Endothelial cell of umbilical vein (primary cell): Measurements from ENCODE around the gene TAS2R3. TPM values are rescaled to one million over a fixed set of nuclear protein-coding genes. Genes with fewer than 3 reads are reported as not detected.

Experiments used
- BruUV-seq: library from RNA; stranded (reverse); fragments of 400-500 nt; replicated peaks from 2 replicates; lab custom pipeline; 2021; lab: Mats Ljungman, UMichigan
- CTCF ChIA-PET: fragments of 300-600, 350-600 bp; sonication (Branson Sonifier 250); formaldehyde crosslinking; loops from one replicate; lab custom pipeline; 2021; ENCODE audit warnings: antibody characterized with exemption, inconsistent platforms; lab: Charles Lee
- POLR2A ChIA-PET: fragments of 300-600, 350-600 bp; sonication (Branson Sonifier 250); formaldehyde crosslinking; loops from one replicate; lab custom pipeline; 2021; ENCODE audit warnings: antibody characterized with exemption, inconsistent platforms; lab: Charles Lee
- DNase-seq: peaks from one replicate; pipeline ENCODE4 v3.0.0-alpha.2; 2011; ENCODE audit warnings: low read depth, low spot score
- FAIRE-seq: peaks from 2 replicates; lab custom pipeline; 2011; peaks lifted over from hg19 to GRCh38; lab: Jason Lieb, UNC
- H2AFZ ChIP-seq: 2 replicates; pipeline ENCODE4 v1.6.0; 2012; ENCODE audit warnings: low read depth, low read length, control low read depth, inconsistent platforms
- H3K27ac ChIP-seq: 2 replicates; pipeline ENCODE4 v1.5.1; 2011; ENCODE audit warnings: low read depth, mild to moderate bottlenecking, control low read depth, low read length, moderate library complexity; ENCODE audit not compliant: insufficient read depth
- H3K27me3 ChIP-seq, 2 experiments: 2 replicates each; pipeline versions ENCODE4 v1.6.0 to v1.6.1; 2011; ENCODE audit warnings: low read length in 2 of 2, mixed read lengths in 1 of 2; ENCODE audit not compliant: control insufficient read depth in 2 of 2, insufficient read depth in 2 of 2
- H3K36me3 ChIP-seq, 2 experiments: 2 replicates in 1 of 2; 3 replicates in 1 of 2; pipeline ENCODE4 v1.5.1; 2011; ENCODE audit warnings: low read length in 2 of 2, mild to moderate bottlenecking in 1 of 2, moderate library complexity in 1 of 2; ENCODE audit not compliant: control insufficient read depth in 2 of 2, insufficient read depth in 2 of 2; ENCODE audit errors: extremely low read depth in 1 of 2
- H3K4me1 ChIP-seq: 3 replicates; pipeline ENCODE4 v1.5.1; 2011; ENCODE audit warnings: mild to moderate bottlenecking, low read length; ENCODE audit not compliant: control insufficient read depth, insufficient read depth; ENCODE audit errors: extremely low read depth
- H3K4me2 ChIP-seq: 2 replicates; pipeline ENCODE4 v1.6.1; 2011; ENCODE audit warnings: low read length, control low read depth, mixed read lengths; ENCODE audit not compliant: insufficient read depth
- H3K4me3 ChIP-seq, 3 experiments: fragments of 200-600 bp in 1 of 3; sonication (generic), shearing (Covaris generic) in 1 of 3; replicated peaks in 1 of 3; 2 replicates each; pipeline ENCODE4 v1.5.1; 2011 to 2016; ENCODE audit warnings: control low read depth in 3 of 3, low read length in 3 of 3, mild to moderate bottlenecking in 2 of 3, inconsistent platforms in 1 of 3, low read depth in 1 of 3, moderate library complexity in 1 of 3; ENCODE audit not compliant: insufficient read depth in 1 of 3
- H3K79me2 ChIP-seq: 2 replicates; pipeline ENCODE4 v1.6.0; 2012; ENCODE audit warnings: low read length, inconsistent platforms; ENCODE audit not compliant: control insufficient read depth, insufficient read depth
- H3K9ac ChIP-seq: replicated peaks from 2 replicates; pipeline ENCODE3; 2011; ENCODE audit warnings: low read length, control low read depth; ENCODE audit not compliant: insufficient read depth; ENCODE audit errors: extremely low read depth
- H3K9me1 ChIP-seq: replicated peaks from 3 replicates; pipeline ENCODE4 v1.6.0; 2011; ENCODE audit warnings: mild to moderate bottlenecking, low read length; ENCODE audit not compliant: control insufficient read depth, insufficient read depth; ENCODE audit errors: extremely low read depth
- H3K9me3 ChIP-seq: replicated peaks from 2 replicates; pipeline ENCODE4 v1.5.1; 2012; ENCODE audit warnings: low read length, inconsistent platforms; ENCODE audit not compliant: control insufficient read depth, insufficient read depth
- H4K20me1 ChIP-seq: replicated peaks from 2 replicates; pipeline ENCODE3; 2011; ENCODE audit warnings: mild to moderate bottlenecking, low read length; ENCODE audit not compliant: control insufficient read depth, insufficient read depth; ENCODE audit errors: extremely low read depth
- EZH2 ChIP-seq: IDR thresholded peaks from 2 replicates; pipeline ENCODE4 v1.6.1; 2012; ENCODE audit warnings: borderline replicate concordance, low read depth, mild to moderate bottlenecking, moderate library complexity, low read length, inconsistent platforms; ENCODE audit not compliant: severe bottlenecking
- FOS ChIP-seq: IDR thresholded peaks from 2 replicates; pipeline ENCODE4 v1.6.1; 2011; ENCODE audit warnings: mild to moderate bottlenecking, low read length, moderate library complexity, borderline replicate concordance; ENCODE audit not compliant: insufficient read depth
- GATA2 ChIP-seq: IDR thresholded peaks from 2 replicates; pipeline ENCODE4 v1.7.0; 2011; ENCODE audit warnings: low read depth, mild to moderate bottlenecking, moderate library complexity, mixed read lengths, low read length; ENCODE audit not compliant: insufficient read length, insufficient read depth
- JUN ChIP-seq: IDR thresholded peaks from 2 replicates; pipeline ENCODE4 v1.6.1; 2011; ENCODE audit warnings: borderline replicate concordance, low read depth; ENCODE audit not compliant: insufficient read length, insufficient read depth
- MYC ChIP-seq: IDR thresholded peaks from one replicate; pipeline ENCODE4 v1.6.1; 2011; ENCODE audit warnings: mild to moderate bottlenecking, low read depth, low read length
- POLR2A ChIP-seq: IDR thresholded peaks from 2 replicates; pipeline ENCODE4 v1.6.1; 2012; ENCODE audit warnings: low read depth, mild to moderate bottlenecking, control low read depth, low read length
- POLR2AphosphoS5 ChIP-seq: IDR thresholded peaks from 2 replicates; pipeline ENCODE4 v1.6.1; 2012; ENCODE audit warnings: low read depth, mild to moderate bottlenecking, control low read depth, low read length, moderate library complexity; ENCODE audit not compliant: insufficient read depth
- dilution Hi-C: fragments of 300-500 bp; cut with MboI; formaldehyde crosslinking; loops from one replicate; pipeline ENCODE4 v1.15.0; 2019; ENCODE audit warnings: low sequenced_read_pairs; ENCODE audit not compliant: extremely low pct_ligation_motif_present
- intact Hi-C: fragments of 100-400 bp; cut with micrococcal nuclease; formaldehyde crosslinking; loops from one replicate; pipeline ENCODE4 v1.10.0; 2022
- polyA plus RNA-seq, 4 experiments: library from polyadenylated mRNA; depleted of rRNA in 3 of 4; stranded (reverse) in 3 of 4; unstranded in 1 of 4; fragments of >200 nt; gene quantifications; 2 replicates each; pipeline versions ENCODE4 v1.2.1 to v1.2.3, GENCODE V29; 2011 to 2012; ENCODE audit warnings: missing spikeins in 1 of 4
- total RNA-seq: library from RNA; stranded (reverse); gene quantifications from 2 replicates; pipeline ENCODE4 v1.2.3, GENCODE V29; 2021
- TF ChIP-seq, protein P1 (sequence below), 2 donors: IDR thresholded peaks; 1 replicate in 1 of 2; 2 replicates in 1 of 2; pipeline ENCODE4 v1.5.1; 2011; ENCODE audit warnings: low read length in 2 of 2, mild to moderate bottlenecking in 2 of 2, moderate library complexity in 2 of 2, control low read depth in 1 of 2, inconsistent platforms in 1 of 2, low read depth in 1 of 2; ENCODE audit not compliant: insufficient read depth in 1 of 2; ENCODE audit errors: extremely low read depth in 1 of 2
- TF ChIP-seq, protein P2 (sequence below): IDR thresholded peaks from 2 replicates; pipeline ENCODE4 v1.6.1; 2011; ENCODE audit not compliant: insufficient read depth, insufficient read length

The TAS2R3 gene
- total and polyA plus RNA-seq, 2 donors (not counting 3 experiments of a cell fraction or from before 2014, with no cell fraction given): 0.08 to 2.0 TPM

DNA sequence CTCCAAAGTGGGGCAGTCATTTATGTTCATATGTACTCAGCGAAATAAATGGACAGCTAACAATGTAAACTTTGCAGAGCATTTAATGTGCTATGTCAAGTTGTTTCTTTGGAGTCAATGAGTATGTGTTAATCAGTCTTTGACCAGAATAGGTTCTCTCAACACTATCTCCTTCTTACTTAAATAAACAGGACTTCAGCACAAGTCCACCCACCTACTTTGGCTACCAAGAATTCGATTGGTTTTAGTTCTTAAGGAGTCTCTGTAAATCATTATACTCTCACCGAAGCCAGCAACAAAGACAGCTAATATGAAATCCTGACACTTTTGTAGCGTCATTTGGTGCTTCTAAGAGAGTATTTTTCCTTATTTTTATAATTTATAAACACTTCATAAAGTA, 48.9 kb upstream of the TAS2R3 start:
- BruUV-seq: no TSS peak
- H3K79me2 ChIP-seq: no peaks in the 10 kb centered on the region
- H3K4me1 ChIP-seq: no peaks in the 10 kb centered on the region
- CTCF ChIA-PET: interaction anchor here (1.1 kb wide), 1 partner anchor 15 kb away, joined by 3 read pairs; no protein-coding TSS in a partner anchor
- peaks cover 3 to 4% of the 10 kb centered on the region in 2 experiments for H3K27me3 ChIP-seq
- TF ChIP-seq, protein P1, sequence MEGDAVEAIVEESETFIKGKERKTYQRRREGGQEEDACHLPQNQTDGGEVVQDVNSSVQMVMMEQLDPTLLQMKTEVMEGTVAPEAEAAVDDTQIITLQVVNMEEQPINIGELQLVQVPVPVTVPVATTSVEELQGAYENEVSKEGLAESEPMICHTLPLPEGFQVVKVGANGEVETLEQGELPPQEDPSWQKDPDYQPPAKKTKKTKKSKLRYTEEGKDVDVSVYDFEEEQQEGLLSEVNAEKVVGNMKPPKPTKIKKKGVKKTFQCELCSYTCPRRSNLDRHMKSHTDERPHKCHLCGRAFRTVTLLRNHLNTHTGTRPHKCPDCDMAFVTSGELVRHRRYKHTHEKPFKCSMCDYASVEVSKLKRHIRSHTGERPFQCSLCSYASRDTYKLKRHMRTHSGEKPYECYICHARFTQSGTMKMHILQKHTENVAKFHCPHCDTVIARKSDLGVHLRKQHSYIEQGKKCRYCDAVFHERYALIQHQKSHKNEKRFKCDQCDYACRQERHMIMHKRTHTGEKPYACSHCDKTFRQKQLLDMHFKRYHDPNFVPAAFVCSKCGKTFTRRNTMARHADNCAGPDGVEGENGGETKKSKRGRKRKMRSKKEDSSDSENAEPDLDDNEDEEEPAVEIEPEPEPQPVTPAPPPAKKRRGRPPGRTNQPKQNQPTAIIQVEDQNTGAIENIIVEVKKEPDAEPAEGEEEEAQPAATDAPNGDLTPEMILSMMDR (IDR thresholded peaks at IDR 0.05; ENCODE audit: extremely low read depth in 1 of 2, insufficient read depth in 1 of 2, low read depth in 1 of 2, low read length in 2 of 2): no peak
- TF ChIP-seq EZH2: no peak
- TF ChIP-seq FOS: no peak
- TF ChIP-seq MYC: no peak
- TF ChIP-seq, protein P2, sequence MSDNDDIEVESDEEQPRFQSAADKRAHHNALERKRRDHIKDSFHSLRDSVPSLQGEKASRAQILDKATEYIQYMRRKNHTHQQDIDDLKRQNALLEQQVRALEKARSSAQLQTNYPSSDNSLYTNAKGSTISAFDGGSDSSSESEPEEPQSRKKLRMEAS: no peak
- no peak for TF ChIP-seq JUN
- no peak for TF ChIP-seq POLR2AphosphoS5
- no peak for TF ChIP-seq GATA2
- TF ChIP-seq POLR2A: no peak
- H3K9me1 ChIP-seq: no peaks in the 10 kb centered on the region
- DNase-seq (no peak), FAIRE-seq (no peak)
- H3K27ac ChIP-seq: no peak overlapping the region
- dilution Hi-C loops (no loop called here), intact Hi-C loops (no loop called here)
- no peak overlapping the region for H3K9ac ChIP-seq
- H3K9me3 ChIP-seq: no peaks in the 10 kb centered on the region
- POLR2A ChIA-PET: no interaction called here
- H2AFZ ChIP-seq: no peak overlapping the region
- H4K20me1 ChIP-seq: no peaks in the 10 kb centered on the region
- H3K36me3 ChIP-seq: no peaks in the 10 kb centered on the region
- no peak overlapping the region for H3K4me3 ChIP-seq
- H3K4me2 ChIP-seq: no peak overlapping the region
